GM18868 (cell line): ENCODE results near the gene NEXN.
"Not testable (repeated sequence)": the region's sequence is repeated elsewhere in the genome, so short reads cannot be mapped to it uniquely, and the experiment has no call there.

ENCODE experiments used
- ATAC-seq: cut with Tn5 transposase; IDR thresholded peaks from one replicate; pipeline ENCODE4 v1.9.1; 2021; ENCODE audit warnings: mild to moderate bottlenecking, moderate library complexity; ENCODE audit not compliant: unreplicated experiment

NEXN gene

GRCh38 chr1:77905603-77906002 lies 17.2 kb downstream of the NEXN start:
- no peak for ATAC-seq

- ATAC-seq: no peak
These were observed 17.7 kb downstream of the NEXN start for GRCh38 chr1:77906019-77906545.

- no peak for ATAC-seq
These were observed 18.2 kb downstream of the NEXN start for GRCh38 chr1:77906624-77907023.

GRCh38 chr1:77910116-77910515 lies 21.7 kb downstream of the NEXN start:
- no peak for ATAC-seq

GRCh38 chr1:77918918-77919317 lies 30.5 kb downstream of the NEXN start:
- not testable (repeated sequence) for ATAC-seq

GRCh38 chr1:77925518-77925917 lies 37.1 kb downstream of the NEXN start:
- ATAC-seq: no peak

GRCh38 chr1:77925956-77926355 lies 37.5 kb downstream of the NEXN start:
- no peak for ATAC-seq

GRCh38 chr1:77926561-77927357 lies 38.3 kb downstream of the NEXN start:
- ATAC-seq: peak; percentile 53

GRCh38 chr1:77927414-77927813 lies 39.0 kb downstream of the NEXN start:
- no peak for ATAC-seq

- no peak for ATAC-seq
These were observed 41.4 kb downstream of the NEXN start for GRCh38 chr1:77929806-77930205.

GRCh38 chr1:77938651-77939050 lies 50.2 kb downstream of the NEXN start:
- ATAC-seq: no peak

GRCh38 chr1:77940921-77941570 lies 52.6 kb downstream of the NEXN start:
- no peak for ATAC-seq

- no peak for ATAC-seq
These were observed 54.1 kb downstream of the NEXN start for GRCh38 chr1:77942400-77943140.

- no peak for ATAC-seq
These were observed 56.9 kb downstream of the NEXN start for GRCh38 chr1:77945345-77945744.

GRCh38 chr1:77948841-77949424 lies 60.5 kb downstream of the NEXN start:
- ATAC-seq: peak; percentile 38

GRCh38 chr1:77950873-77951272 lies 62.4 kb downstream of the NEXN start:
- ATAC-seq: peak; percentile 77

- no peak for ATAC-seq
These were observed 62.9 kb downstream of the NEXN start for GRCh38 chr1:77951328-77951727.

- no peak for ATAC-seq
These were observed 65.5 kb downstream of the NEXN start for GRCh38 chr1:77953907-77954306.

- ATAC-seq: no peak
These were observed 66.1 kb downstream of the NEXN start for GRCh38 chr1:77954521-77954920.

GRCh38 chr1:77955709-77956108 lies 67.3 kb downstream of the NEXN start:
- no peak for ATAC-seq

GRCh38 chr1:77956464-77956863 lies 68.0 kb downstream of the NEXN start:
- ATAC-seq: no peak
